Gastrocnemius medialis (tissue), 4 donors: Measurements from ENCODE around the gene PIGN. TPM values are rescaled to one million over a fixed set of nuclear protein-coding genes. Genes with fewer than 3 reads are reported as not detected.

ENCODE experiments used
- ATAC-seq, 2 donors: fragments of 150-250 bp; one replicate each; pipeline ENCODE4 v1.9.1; 2016
- DNase-seq, 2 donors: peaks; one replicate each; pipeline ENCODE4 v3.0.0-alpha.2; 2019
- H3K27ac ChIP-seq, 4 donors: fragments of 200-600 bp; sonication (generic); 1 replicate in 1 of 4; 2 replicates in 3 of 4; pipeline ENCODE4 v1.5.1; 2016 to 2018; ENCODE audit warnings: mild to moderate bottlenecking in 2 of 4, moderate library complexity in 1 of 4
- H3K27me3 ChIP-seq, 3 donors: fragments of 200-600 bp; sonication (generic) in 2 of 3; 1 replicate in 1 of 3; 2 replicates in 2 of 3; pipeline versions ENCODE4 v1.5.1 to v1.6.0; 2016 to 2019; ENCODE audit warnings: mild to moderate bottlenecking in 1 of 3, moderate library complexity in 1 of 3
- H3K36me3 ChIP-seq, 2 donors: fragments of 200-600 bp; sonication (generic) in 1 of 2; one replicate each; pipeline ENCODE4 v1.5.1; 2017 to 2018
- H3K4me1 ChIP-seq, 2 donors: fragments of 200-600 bp; sonication (generic) in 1 of 2; one replicate each; pipeline ENCODE4 v1.5.1; 2016 to 2017; ENCODE audit warnings: mild to moderate bottlenecking in 2 of 2
- H3K4me3 ChIP-seq, 4 donors: fragments of 200-600 bp; sonication (generic) in 3 of 4; 1 replicate in 1 of 4; 2 replicates in 3 of 4; pipeline ENCODE4 v1.5.1; 2016 to 2019; ENCODE audit warnings: mild to moderate bottlenecking in 2 of 4
- H3K9me3 ChIP-seq, 3 donors: fragments of 200-600 bp; sonication (generic) in 2 of 3; 1 replicate in 1 of 3; 2 replicates in 2 of 3; pipeline ENCODE4 v1.5.1; 2016 to 2019
- POLR2A ChIP-seq, 2 donors: fragments of 450-650 bp; IDR thresholded peaks; one replicate each; pipeline ENCODE4 v1.6.1; 2017; ENCODE audit warnings: antibody characterized with exemption in 2 of 2, mild to moderate bottlenecking in 2 of 2, moderate library complexity in 2 of 2
- in situ Hi-C, 4 donors: fragments of 200-750 bp; cut with MboI; loops; one replicate each; pipeline versions ENCODE4 v1.15.0 to v1.8.0; 2017; ENCODE audit warnings: low sequenced_read_pairs in 4 of 4
- intact Hi-C: fragments of 100-400 bp; cut with DNase I; formaldehyde crosslinking; loops from one replicate; pipeline ENCODE4 v1.15.1; 2023; ENCODE audit warnings: low total_unique reads
- total RNA-seq, 4 donors: library from RNA; depleted of rRNA; stranded (reverse); fragments of >200 nt; gene quantifications; one replicate each; pipeline versions ENCODE4 v1.1.0 to v1.2.3, GENCODE V29; 2016
- TF ChIP-seq, protein P1 (sequence below), 5 experiments: fragments of 450-650 bp in 3 of 5; fragments of 200-600 bp in 2 of 5; sonication (generic) in 2 of 5; IDR thresholded peaks in 4 of 5; conservative IDR thresholded peaks in 1 of 5; 1 replicate in 4 of 5; 2 replicates in 1 of 5; pipeline ENCODE4 v1.5.1; 2016 to 2019; ENCODE audit warnings: antibody characterized with exemption in 5 of 5, mild to moderate bottlenecking in 3 of 5, moderate library complexity in 3 of 5

Gene PIGN
- total RNA-seq, 4 donors from 2014 or later: 10.7 to 18.7 (median 14.8) TPM

DNA sequence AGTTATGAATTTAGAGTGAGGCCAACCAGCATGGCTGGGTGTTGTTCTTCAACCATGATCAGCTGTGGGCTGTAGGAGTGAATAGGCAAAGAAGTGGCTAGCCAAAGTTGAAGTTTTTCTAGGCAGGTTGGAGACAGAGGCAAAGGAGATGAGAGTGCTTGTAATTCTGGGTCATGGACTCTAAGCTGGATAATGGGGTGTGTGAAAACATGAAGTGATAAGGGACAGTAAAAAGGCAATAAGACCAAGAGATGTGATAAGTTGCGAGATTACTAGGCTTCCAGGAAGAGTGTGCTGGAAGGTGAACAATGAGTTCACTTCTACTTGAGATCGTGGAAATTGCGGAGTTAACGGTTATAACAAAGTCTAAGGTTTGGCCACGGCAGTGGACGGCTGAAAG is 175.4 kb downstream of the PIGN start:
- in situ Hi-C loops: no loop called here
- DNase-seq: no peak
- TF ChIP-seq, protein P1, sequence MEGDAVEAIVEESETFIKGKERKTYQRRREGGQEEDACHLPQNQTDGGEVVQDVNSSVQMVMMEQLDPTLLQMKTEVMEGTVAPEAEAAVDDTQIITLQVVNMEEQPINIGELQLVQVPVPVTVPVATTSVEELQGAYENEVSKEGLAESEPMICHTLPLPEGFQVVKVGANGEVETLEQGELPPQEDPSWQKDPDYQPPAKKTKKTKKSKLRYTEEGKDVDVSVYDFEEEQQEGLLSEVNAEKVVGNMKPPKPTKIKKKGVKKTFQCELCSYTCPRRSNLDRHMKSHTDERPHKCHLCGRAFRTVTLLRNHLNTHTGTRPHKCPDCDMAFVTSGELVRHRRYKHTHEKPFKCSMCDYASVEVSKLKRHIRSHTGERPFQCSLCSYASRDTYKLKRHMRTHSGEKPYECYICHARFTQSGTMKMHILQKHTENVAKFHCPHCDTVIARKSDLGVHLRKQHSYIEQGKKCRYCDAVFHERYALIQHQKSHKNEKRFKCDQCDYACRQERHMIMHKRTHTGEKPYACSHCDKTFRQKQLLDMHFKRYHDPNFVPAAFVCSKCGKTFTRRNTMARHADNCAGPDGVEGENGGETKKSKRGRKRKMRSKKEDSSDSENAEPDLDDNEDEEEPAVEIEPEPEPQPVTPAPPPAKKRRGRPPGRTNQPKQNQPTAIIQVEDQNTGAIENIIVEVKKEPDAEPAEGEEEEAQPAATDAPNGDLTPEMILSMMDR (IDR thresholded peaks at IDR 0.05 in 4 of 5, conservative IDR thresholded peaks at IDR 0.05 in 1 of 5): no peak
- TF ChIP-seq POLR2A (IDR thresholded peaks at IDR 0.05): no peak
- Histone ChIP-seq H3K9me3 (no peaks in the 10 kb centered on the region), H3K36me3 (no peaks in the 10 kb centered on the region), H3K27me3 (no peaks in the 10 kb centered on the region), H3K4me3 (no peak overlapping the region), H3K4me1 (no peaks in the 10 kb centered on the region), H3K27ac (no peak overlapping the region)
- intact Hi-C loops: no loop called here
- no peak for ATAC-seq

- ATAC-seq (no peak), DNase-seq (no peak)
- Histone ChIP-seq H3K36me3 (no peaks in the 10 kb centered on the region), H3K4me3 (no peak overlapping the region), H3K27ac (no peak overlapping the region), H3K4me1 (no peaks in the 10 kb centered on the region), H3K9me3 (no peaks in the 10 kb centered on the region), H3K27me3 (no peaks in the 10 kb centered on the region)
- in situ Hi-C loops: no loop called here
- intact Hi-C loops: no loop called here
- TF ChIP-seq, protein P1 (IDR thresholded peaks at IDR 0.05 in 4 of 5, conservative IDR thresholded peaks at IDR 0.05 in 1 of 5): no peak
- no peak for TF ChIP-seq POLR2A (IDR thresholded peaks at IDR 0.05)
These were observed 177.3 kb downstream of the PIGN start for GRCh38 chr18:62009521-62009920.

- in situ Hi-C loops: no loop called here
These were observed 185.5 kb downstream of the PIGN start for GRCh38 chr18:62001396-62001795.

GRCh38 chr18:61998957-61999356 is 187.9 kb downstream of the PIGN start:
- ATAC-seq (no peak), DNase-seq (no peak)
- H3K9me3 ChIP-seq: no peaks in the 10 kb centered on the region
- no peaks in the 10 kb centered on the region for H3K27me3 ChIP-seq
- H3K4me3 ChIP-seq: no peak overlapping the region
- TF ChIP-seq, protein P1 (IDR thresholded peaks at IDR 0.05 in 4 of 5, conservative IDR thresholded peaks at IDR 0.05 in 1 of 5): no peak
- no peak for TF ChIP-seq POLR2A (IDR thresholded peaks at IDR 0.05)
- in situ Hi-C loops (no loop called here), intact Hi-C loops (loop anchor here (10.0 kb wide), 1 partner anchor 64 kb away; no protein-coding TSS in a partner anchor)
- H3K36me3 ChIP-seq: no peaks in the 10 kb centered on the region
- H3K4me1 ChIP-seq: no peaks in the 10 kb centered on the region
- no peak overlapping the region for H3K27ac ChIP-seq

More at GRCh38 chr18:62001396-62001795, 185.5 kb downstream of the PIGN start:
- Histone ChIP-seq H3K9me3 (no peaks in the 10 kb centered on the region), H3K27me3 (no peaks in the 10 kb centered on the region), H3K27ac (no peak overlapping the region), H3K4me3 (no peak overlapping the region), H3K4me1 (no peaks in the 10 kb centered on the region), H3K36me3 (no peaks in the 10 kb centered on the region)
- ATAC-seq: no peak
- DNase-seq: no peak
- TF ChIP-seq POLR2A (IDR thresholded peaks at IDR 0.05): no peak
- TF ChIP-seq, protein P1 (IDR thresholded peaks at IDR 0.05 in 4 of 5, conservative IDR thresholded peaks at IDR 0.05 in 1 of 5): no peak
- intact Hi-C loops: no loop called here

DNA sequence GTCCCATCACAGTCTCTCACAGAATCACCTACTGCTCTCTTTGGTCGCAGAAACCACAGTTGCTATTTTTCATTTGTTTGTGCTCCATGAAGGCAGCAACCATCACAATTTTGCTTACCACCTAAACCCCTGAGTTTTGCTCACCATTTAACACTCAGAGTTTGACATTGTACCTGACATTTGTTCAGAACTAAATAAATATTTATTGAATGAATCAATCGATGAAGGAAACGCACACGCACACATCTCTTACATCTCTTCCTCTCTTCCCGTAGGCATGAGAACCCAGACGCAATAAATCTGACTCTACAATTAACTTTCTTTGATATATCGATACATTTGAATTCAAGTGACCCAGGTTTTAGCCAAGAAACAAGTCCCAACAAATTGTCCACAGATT is 188.5 kb downstream of the PIGN start:
- H3K4me1 ChIP-seq: peaks cover 0 to 1% of the 10 kb centered on the region in 2 donors
- in situ Hi-C loops: no loop called here
- H3K36me3 ChIP-seq: no peaks in the 10 kb centered on the region
- H3K4me3 ChIP-seq: no peak overlapping the region
- no peak for DNase-seq
- H3K27me3 ChIP-seq: no peaks in the 10 kb centered on the region
- TF ChIP-seq, protein P1 (IDR thresholded peaks at IDR 0.05 in 4 of 5, conservative IDR thresholded peaks at IDR 0.05 in 1 of 5): no peak
- no peak for TF ChIP-seq POLR2A (IDR thresholded peaks at IDR 0.05)
- no peak overlapping the region for H3K27ac ChIP-seq
- ATAC-seq: no peak
- H3K9me3 ChIP-seq: no peaks in the 10 kb centered on the region
- intact Hi-C loops: loop anchor here (10.0 kb wide), 1 partner anchor 64 kb away; no protein-coding TSS in a partner anchor
